Spinal cord (tissue), 10 donors: Measurements from ENCODE around the gene TBC1D22A. TPM values are rescaled to one million over a fixed set of nuclear protein-coding genes. Genes with fewer than 3 reads are reported as not detected.

Source experiments
- DNase-seq, 6 donors: peaks; one replicate each; pipeline versions ENCODE4 v3.0.0 to v3.0.0-alpha.2; 2013 to 2015; ENCODE audit warnings: low spot score in 6 of 6, low read depth in 4 of 6
- H3K27ac ChIP-seq: one replicate; pipeline ENCODE4 v1.5.1; 2013; ENCODE audit warnings: low read depth, low read length, control low read depth
- H3K27me3 ChIP-seq: one replicate; pipeline ENCODE4 v1.6.1; 2013; ENCODE audit warnings: low read length; ENCODE audit not compliant: control insufficient read depth, insufficient read depth
- H3K36me3 ChIP-seq: one replicate; pipeline ENCODE4 v1.6.1; 2013; ENCODE audit warnings: low read length; ENCODE audit not compliant: control insufficient read depth, insufficient read depth
- H3K4me1 ChIP-seq: one replicate; pipeline ENCODE4 v1.6.1; 2013; ENCODE audit warnings: low read length; ENCODE audit not compliant: control insufficient read depth, insufficient read depth
- H3K4me3 ChIP-seq: one replicate; pipeline ENCODE4 v1.5.1; 2013; ENCODE audit warnings: low read depth, low read length, control low read depth
- H3K9me3 ChIP-seq: one replicate; pipeline ENCODE4 v1.6.1; 2013; ENCODE audit warnings: low read length; ENCODE audit not compliant: control insufficient read depth, insufficient read depth
- WGBS: methylation state at CpG from one replicate; pipeline ENCODE4 v1.1.5; 2013; ENCODE audit warnings: missing lambda C conversion rate; ENCODE audit not compliant: insufficient coverage; 5-methylcytosine and 5-hydroxymethylcytosine counted together
- polyA plus RNA-seq, 2 donors: library from polyadenylated mRNA; unstranded; fragments of 120-200 nt; gene quantifications; one replicate each; pipeline ENCODE4 v1.2.1, GENCODE V29; 2013; ENCODE audit not compliant: insufficient read length in 2 of 2
- total RNA-seq, 2 donors: library from RNA; depleted of rRNA in 1 of 2; stranded (reverse); fragments of 120-200 nt in 1 of 2; fragments of >200 nt in 1 of 2; gene quantifications; one replicate each; pipeline versions ENCODE4 v1.2.3 to v1.2.4, GENCODE V29; 2013 to 2014
- donor health status: healthy.

The TBC1D22A gene
- total and polyA plus RNA-seq, 4 donors: 7.1 to 14.6 (median 10.8) TPM

- Histone ChIP-seq H3K27me3 (no peaks in the 10 kb centered on the region), H3K36me3 (peaks cover 5% of the 10 kb centered on the region), H3K4me1 (peaks cover 13% of the 10 kb centered on the region), H3K9me3 (no peaks in the 10 kb centered on the region), H3K27ac (no peak overlapping the region), H3K4me3 (no peak overlapping the region)
- WGBS: 98% methylated on average over 14 of the region's 23 CpGs
- DNase-seq: no peak
Observed at GRCh38 chr22:46858181-46858771, 95.8 kb downstream of the TBC1D22A start.

GRCh38 chr22:46860562-46860961 is 98.1 kb downstream of the TBC1D22A start:
- H3K36me3 ChIP-seq: peaks cover 5% of the 10 kb centered on the region
- peaks cover 5% of the 10 kb centered on the region for H3K4me1 ChIP-seq
- H3K27ac ChIP-seq: no peak overlapping the region
- 97% methylated on average over 12 of the region's 16 CpGs for WGBS
- no peak for DNase-seq
- no peak overlapping the region for H3K4me3 ChIP-seq
- no peaks in the 10 kb centered on the region for H3K9me3 ChIP-seq
- H3K27me3 ChIP-seq: no peaks in the 10 kb centered on the region

- Histone ChIP-seq H3K4me1 (no peaks in the 10 kb centered on the region), H3K27ac (no peak overlapping the region), H3K9me3 (no peaks in the 10 kb centered on the region), H3K4me3 (no peak overlapping the region), H3K36me3 (peaks cover 5% of the 10 kb centered on the region), H3K27me3 (no peaks in the 10 kb centered on the region)
- DNase-seq: no peak
- WGBS: 88% methylated on average over 16 of the region's 16 CpGs
Observed at GRCh38 chr22:46861468-46862367, 99.3 kb downstream of the TBC1D22A start.

- H3K27ac ChIP-seq: no peak overlapping the region
- no peaks in the 10 kb centered on the region for H3K9me3 ChIP-seq
- no peak for DNase-seq
- H3K27me3 ChIP-seq: no peaks in the 10 kb centered on the region
- H3K36me3 ChIP-seq: peaks cover 5% of the 10 kb centered on the region
- WGBS: 98% methylated on average over 17 of the region's 17 CpGs
- H3K4me3 ChIP-seq: no peak overlapping the region
- no peaks in the 10 kb centered on the region for H3K4me1 ChIP-seq
Observed at GRCh38 chr22:46862418-46863324, 100.2 kb downstream of the TBC1D22A start.

- Histone ChIP-seq H3K36me3 (no peaks in the 10 kb centered on the region), H3K4me1 (no peaks in the 10 kb centered on the region), H3K27ac (no peak overlapping the region), H3K9me3 (no peaks in the 10 kb centered on the region), H3K4me3 (no peak overlapping the region), H3K27me3 (no peaks in the 10 kb centered on the region)
- no peak for DNase-seq
- WGBS: 79% methylated on average over 4 of the region's 6 CpGs
Observed at GRCh38 chr22:46863794-46864193, 101.3 kb downstream of the TBC1D22A start.

GRCh38 chr22:46864314-46865051 is 102.0 kb downstream of the TBC1D22A start:
- H3K4me3 ChIP-seq: no peak overlapping the region
- DNase-seq: no peak
- H3K27me3 ChIP-seq: no peaks in the 10 kb centered on the region
- no peaks in the 10 kb centered on the region for H3K36me3 ChIP-seq
- WGBS: 98% methylated on average over 7 of the region's 10 CpGs
- H3K4me1 ChIP-seq: peaks cover 5% of the 10 kb centered on the region
- no peaks in the 10 kb centered on the region for H3K9me3 ChIP-seq
- no peak overlapping the region for H3K27ac ChIP-seq

- H3K4me1 ChIP-seq: peaks cover 5% of the 10 kb centered on the region
- H3K27me3 ChIP-seq: no peaks in the 10 kb centered on the region
- H3K36me3 ChIP-seq: no peaks in the 10 kb centered on the region
- no CpG with 5 or more reads among the region's 3 CpGs for WGBS
- no peak overlapping the region for H3K27ac ChIP-seq
- no peaks in the 10 kb centered on the region for H3K9me3 ChIP-seq
- DNase-seq: no peak
- H3K4me3 ChIP-seq: no peak overlapping the region
Observed at GRCh38 chr22:46865052-46865434, 102.6 kb downstream of the TBC1D22A start.

GRCh38 chr22:46865642-46866041 is 103.2 kb downstream of the TBC1D22A start:
- peaks cover 2% of the 10 kb centered on the region for H3K9me3 ChIP-seq
- H3K4me3 ChIP-seq: no peak overlapping the region
- 80% methylated on average over 2 of the region's 7 CpGs for WGBS
- no peaks in the 10 kb centered on the region for H3K36me3 ChIP-seq
- H3K27me3 ChIP-seq: no peaks in the 10 kb centered on the region
- peaks cover 5% of the 10 kb centered on the region for H3K4me1 ChIP-seq
- H3K27ac ChIP-seq: no peak overlapping the region
- no peak for DNase-seq

GRCh38 chr22:46866591-46866990 is 104.1 kb downstream of the TBC1D22A start:
- Histone ChIP-seq H3K4me1 (peaks cover 5% of the 10 kb centered on the region), H3K27me3 (no peaks in the 10 kb centered on the region), H3K4me3 (no peak overlapping the region), H3K36me3 (no peaks in the 10 kb centered on the region), H3K27ac (no peak overlapping the region), H3K9me3 (peaks cover 2% of the 10 kb centered on the region)
- DNase-seq: no peak
- WGBS: 92% methylated on average over 5 of the region's 8 CpGs
